Stimulated activated CD8-positive, alpha-beta memory T cell treated with anti-CD3 and anti-CD28 coated beads, Interleukin-7, amount 100 ng/mL, for 1 hour (primary cell): ENCODE data around the gene CCDC183.
"Not testable (repeated sequence)": the region's sequence is repeated elsewhere in the genome, so short reads cannot be mapped to it uniquely, and the experiment has no call there.

ENCODE experiments used
- DNase-seq, 2 donors: peaks; one replicate each; pipeline ENCODE4 v3.0.0-alpha.2; 2020; ENCODE audit warnings: low read depth in 2 of 2

The CCDC183 gene

DNA sequence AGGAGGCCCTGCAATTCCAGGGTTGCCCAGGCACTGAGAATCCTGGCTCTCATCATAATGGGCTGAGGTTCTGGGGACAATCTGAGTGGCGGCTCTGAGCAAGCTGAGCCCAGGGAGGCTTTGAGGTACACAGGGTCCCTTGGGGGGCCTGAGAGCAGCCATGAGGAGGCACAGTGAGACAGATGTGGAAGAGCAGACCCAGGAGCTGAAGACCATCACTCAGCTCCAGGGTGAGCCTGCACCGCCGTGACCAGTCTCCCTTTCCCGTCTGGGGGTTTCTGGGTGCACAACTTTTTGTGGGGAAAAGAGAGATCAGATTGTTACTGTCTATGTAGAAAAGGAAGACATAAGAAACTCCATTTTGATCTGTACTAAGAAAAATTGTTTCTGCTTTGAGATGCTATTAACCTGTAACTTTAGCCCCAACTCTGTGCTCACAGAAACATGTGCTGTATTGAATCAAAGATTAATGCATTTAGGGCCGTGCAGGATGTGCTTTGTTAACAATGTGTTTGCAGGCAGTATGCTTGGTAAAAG, at the start of gene CCDC183:
CCDC183 (plus strand) TSS at position 101 of the 537 bp plus-strand sequence; CDS start at position 161, 60 bp downstream.
- DNase-seq, result no peak

DNA sequence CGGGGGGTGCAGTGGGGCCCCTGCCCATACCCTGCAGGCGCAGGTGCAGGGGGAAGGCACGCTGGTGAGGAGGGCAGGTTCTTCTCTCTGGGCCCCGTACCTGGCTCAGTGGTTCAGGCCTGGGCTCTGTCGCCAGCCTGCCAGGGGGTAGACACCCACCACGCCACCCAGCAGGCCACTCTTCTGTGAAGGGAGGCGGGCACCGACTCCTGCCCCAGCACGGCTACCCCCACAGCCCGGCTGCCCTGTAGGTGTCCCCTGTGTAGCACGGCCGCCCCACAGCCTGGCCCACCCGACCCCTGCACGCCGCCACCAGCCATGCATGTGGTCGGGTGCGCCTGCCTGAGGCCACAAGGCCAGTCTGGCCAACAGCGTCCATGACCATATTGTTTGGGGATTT, 49.5 kb upstream of the CCDC183 start:
- DNase-seq, result no peak

DNA sequence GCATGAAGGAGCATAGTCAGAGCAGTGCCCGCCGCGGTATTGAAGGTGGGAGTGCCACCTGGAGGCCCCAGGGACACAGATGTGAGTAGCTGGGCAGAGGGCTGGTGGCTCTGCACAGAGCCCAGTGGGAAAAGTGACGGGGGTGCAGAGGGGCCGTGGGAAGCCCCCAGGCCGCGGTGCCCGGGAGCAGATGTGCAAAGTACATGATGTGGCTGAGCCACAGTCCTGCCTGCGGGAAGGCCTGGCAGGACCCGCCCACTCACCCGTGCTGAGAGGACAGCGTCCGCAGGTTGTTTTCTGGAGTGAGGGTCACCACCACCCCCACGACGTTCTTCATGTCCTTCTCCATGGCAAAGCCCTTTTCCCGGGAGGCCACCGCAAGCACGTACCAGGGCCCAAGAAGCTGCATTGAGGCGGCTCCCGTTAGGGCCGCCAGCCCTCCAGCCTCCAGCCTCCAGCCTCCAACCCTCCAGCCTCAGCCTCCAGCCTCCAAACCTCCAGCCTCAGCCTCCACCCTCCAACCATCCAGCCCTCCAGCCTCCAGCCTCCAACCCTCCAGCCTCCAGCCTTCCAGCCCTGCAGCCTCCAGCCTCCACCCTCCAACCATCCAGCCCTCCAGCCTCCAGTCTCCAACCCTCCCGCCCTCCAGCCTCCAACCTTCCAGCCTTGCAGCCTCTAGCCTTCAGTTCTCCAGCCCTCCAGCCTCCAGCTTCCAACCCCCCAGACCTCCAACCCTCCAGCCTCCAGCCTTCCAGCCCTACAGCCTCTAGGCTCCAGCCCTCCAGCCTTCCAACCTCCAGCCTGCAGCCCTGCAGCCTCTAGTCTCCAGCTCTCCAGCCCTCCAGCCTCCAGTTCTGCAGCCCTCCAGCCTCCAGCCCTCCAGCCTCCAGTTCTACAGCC, 48.7 kb upstream of the CCDC183 start:
- DNase-seq, result no peak

DNA sequence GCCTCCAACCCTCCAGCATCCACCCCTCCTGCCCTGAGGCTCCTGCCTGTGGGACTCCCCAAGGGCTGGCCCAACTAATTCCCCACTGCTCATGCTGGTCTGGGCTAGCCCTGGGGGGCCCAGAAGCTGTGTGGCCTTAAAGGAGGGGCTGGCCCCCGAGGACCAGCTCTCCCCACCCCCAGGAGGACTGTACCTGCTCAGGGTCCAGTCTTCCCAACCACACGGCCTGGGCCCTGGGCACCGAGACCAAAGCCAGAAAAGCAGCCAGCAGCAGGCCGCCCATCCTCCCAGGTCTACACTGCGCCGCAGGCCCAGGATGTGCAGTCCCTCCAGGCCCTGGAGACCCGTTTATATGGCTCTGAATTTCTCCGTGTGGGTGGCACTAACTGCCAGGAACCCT, 47.9 kb upstream of the CCDC183 start, which contains the start of gene LCN6:
LCN6 (minus strand) TSS at position 325 of the 400 bp plus-strand sequence; CDS start at position 283, 42 bp downstream.
- DNase-seq, result no peak

DNA sequence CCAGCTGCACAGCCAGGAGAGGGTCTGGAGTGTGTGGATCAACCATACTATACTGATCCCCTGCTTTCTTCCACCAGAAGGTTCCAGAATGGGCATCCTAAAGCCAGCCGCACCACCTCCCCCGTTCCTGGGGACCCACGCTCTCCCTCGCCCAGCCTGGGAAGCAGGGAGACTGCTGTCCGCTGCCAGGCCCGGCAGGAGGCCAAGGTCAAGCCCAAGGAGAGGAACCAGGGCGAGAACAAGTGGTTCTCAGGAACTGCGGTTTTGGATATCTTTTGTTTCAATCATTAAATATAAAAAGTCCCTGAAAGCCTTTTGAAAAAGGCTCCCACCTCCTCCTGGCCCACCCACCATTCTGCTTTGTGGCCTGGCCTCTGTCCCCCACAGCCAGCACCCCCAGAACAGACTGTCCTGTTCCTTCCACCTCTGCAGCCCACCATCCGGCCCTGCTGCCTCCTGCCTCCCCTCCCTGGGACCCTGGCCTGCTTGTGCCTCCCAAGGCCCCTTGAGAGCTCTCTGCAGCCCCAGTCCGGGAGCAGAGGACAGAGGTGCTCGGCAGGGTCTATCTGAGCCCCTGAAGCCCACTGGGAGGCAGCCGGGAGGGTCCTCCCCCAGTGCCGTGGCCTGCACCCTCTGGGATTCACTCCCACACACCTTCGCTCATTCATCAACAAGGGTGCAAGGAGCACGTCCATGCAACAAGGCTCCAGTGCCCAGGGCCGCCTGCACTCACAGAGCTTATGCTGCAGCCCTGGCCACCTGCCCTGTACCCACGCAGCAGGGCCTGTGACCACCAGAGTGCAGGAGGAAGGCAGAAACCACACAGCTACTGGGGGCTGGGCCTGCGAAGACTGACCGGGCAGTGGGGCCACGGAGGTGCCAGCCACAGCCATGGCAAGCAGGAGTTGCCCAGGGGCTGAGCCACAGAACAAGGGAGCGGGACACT, 47.2 kb upstream of the CCDC183 start:
- no peak for DNase-seq

DNA sequence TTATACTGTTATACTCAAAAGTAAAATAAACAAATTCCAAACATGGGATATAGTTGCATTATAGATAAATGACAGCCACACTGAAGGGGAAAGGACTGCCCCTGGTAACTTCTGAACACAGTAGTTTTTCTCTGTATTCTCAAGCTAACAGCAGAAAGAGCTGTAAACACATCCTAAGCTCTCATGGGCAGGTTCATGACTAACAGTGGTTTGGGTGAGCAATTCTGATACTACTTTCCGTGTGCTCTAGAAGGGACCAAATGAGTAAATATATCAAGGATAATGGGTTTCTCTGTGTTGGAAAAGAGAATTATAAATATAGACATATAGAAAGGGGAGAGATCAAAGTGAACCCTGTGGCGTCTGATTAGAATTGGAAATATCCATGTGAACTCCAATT, 45.6 kb upstream of the CCDC183 start:
- no peak for DNase-seq

DNA sequence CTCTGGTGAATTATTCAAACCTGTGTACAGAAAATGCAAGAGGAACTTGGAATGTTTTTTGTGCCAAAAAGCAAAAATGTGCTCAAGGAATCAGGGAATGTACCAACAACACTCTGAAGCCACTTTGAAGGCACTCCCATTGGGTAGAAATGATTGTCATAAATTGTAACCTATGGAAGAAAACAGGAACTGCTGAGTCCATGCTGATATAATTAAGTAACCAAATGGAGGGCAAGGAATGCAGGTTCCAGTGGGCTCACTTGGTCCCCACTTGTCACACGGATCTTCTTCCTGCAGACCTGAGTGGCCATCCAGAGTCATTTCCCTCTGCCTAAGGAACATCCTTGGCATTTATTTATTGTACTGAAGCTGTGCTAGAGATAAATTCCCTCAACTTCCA, 44.9 kb upstream of the CCDC183 start:
- no peak for DNase-seq

DNA sequence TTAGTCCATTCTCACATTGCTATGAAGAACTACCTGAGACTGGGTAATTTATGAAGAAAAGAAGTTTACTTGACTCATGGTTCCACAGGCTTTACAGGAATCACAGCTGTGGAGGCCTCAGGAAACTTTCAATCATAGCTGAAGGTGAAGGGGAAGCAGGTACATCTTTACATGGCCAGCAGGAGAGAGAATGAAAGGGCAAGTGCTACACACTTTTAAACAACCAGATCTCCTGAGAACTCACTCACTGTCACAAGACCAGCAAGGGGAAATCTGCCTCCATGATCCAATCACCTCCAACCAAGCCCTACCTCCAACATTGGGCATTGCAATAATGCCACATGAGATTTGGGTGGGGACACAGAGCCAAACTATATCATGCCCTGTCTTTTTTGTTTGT, 44.3 kb upstream of the CCDC183 start:
- DNase-seq, result no peak

DNA sequence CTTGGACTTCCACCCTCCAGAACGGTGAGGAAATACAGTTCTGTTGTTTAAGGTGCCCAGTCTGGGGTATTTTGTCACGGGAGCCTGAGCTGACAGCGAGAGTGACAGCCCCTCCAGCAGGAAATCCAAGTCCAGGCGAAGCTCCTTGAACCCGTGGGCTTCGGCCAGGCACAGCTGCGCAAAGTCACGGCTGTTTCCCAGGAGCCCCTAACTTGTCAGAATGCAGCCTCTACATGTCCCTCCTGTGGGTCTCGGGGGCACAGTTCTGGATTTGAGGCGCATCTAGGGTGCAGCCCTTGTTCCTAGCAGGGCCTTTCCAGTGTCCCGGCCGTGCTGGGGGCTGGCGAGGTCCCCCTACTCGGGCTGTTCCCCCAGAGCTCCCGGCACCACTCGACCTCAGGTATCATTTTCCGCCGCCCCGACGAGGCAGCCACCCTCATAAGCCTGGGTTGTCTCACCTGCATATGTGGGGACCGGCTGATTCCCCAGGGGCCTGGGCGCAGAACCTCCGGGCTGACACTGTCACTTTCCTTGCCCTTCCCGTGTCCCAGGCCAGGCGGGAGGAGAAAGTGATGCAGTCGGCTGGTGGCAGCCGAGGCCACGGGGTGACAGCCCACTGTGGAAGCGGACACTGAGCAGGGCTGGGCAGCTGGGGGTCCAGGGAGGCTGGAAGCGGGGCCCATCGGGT, 42.6 kb upstream of the CCDC183 start:
- DNase-seq, result no peak

DNA sequence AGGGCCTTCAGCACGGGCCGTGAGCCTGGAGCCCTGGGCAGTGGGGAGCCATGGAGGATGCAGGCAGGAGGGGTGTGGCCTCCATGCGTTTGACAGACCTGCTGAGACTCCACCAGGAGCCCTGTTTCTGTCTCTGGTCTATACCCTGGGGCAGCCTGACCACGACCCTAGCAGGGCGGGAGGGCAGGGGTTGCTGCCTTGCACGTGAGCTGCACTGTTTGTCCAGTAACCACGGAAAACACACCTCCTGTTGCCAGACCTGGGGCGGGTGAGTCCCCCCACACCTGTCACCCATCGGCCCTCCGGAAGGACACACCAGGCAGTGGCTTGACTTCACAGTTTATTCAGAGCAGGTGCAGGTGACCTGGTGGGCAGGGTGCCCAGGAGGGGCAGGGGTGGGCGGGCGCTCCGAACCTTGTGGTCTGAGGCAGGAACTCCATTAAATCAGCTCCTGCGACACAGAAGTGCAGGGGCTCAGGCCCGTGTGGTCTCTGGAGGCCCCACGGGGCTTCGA, 42.0 kb upstream of the CCDC183 start:
- DNase-seq, result no peak

DNA sequence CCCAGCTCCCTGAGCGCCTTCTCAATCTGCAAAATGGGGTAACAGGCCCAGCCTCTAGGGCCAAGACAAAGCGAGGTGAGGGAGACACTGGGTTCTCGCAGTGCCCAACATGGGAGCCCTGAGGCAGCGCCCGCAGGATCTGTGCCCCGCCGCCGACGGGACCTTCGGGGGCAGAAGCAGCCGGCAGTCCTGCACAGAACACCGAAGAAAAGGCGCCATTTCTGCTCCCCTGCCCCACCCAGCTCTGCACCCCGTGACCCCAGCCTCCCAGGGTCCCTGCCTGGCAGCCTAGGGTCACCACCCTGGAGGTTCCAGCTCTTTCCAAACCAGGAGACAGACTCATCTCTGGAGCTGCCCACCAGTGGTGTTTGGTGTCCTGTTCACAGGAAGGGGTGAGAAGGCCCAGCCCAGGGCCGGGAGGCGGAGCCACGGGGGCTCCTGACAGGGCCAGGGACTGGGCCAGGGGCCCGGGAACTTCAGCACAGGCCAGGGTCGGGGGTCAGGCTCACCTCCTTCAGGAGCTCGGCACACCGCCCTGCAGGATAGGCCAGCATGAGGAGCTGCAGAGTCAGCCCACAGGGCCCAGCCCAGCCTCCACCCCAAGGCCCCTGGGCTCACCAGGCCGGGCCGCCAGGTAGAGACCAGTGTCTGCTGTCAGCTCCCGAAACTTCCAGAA, 41.4 kb upstream of the CCDC183 start:
- DNase-seq, result no peak

DNA sequence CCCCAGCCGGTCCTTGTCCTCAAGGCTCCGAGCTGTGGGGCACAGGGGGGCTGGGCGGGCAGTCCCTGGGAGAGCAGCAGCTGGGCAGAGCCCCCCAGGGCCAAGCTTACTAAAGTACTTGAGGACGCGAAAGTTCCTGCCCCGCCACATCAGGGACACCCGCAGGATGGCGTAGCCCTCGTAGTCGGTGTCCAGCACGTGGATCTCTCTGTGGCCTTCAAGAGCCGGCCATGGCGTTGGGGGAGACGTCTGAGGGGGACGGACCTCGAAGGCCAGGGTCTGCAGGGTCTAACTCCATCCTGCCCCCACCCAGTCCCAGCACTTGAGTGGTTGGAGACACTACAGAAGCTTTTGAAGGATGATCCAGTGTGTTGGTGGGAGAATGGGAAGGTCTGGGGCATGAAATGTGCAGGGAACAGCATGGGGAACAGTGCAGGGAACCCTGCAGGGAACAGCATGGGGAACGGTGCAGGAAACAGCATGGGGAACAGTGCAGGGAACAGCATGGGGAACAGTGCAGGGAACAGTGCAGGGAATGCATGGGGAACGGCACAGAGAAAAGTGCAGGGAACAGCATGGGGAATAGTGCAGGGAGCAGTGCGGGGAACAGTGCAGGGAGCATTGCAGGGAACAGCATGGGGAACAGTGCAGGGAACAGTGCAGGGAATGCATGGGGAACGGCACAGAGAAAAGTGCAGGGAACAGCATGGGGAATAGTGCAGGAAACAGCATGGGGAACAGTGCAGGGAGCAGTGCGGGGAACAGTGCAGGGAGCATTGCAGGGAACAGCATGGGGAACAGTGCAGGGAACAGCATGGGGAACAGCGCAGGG, 40.6 kb upstream of the CCDC183 start:
- DNase-seq, result not testable (repeated sequence)

DNA sequence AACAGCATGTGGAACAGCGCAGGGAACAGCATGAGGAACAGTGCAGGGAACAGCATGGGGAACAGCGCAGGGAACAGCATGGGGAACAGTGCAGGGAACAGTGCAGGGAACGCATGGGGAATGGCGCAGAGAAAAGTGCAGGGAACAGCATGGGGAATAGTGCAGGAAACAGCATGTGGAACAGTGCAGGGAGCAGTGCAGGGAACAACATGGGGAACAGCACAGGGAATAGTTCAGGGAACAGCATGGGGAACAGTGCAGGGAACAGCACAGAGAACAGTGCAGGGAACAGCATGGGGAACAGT, 40.1 kb upstream of the CCDC183 start:
- DNase-seq, result no peak

DNA sequence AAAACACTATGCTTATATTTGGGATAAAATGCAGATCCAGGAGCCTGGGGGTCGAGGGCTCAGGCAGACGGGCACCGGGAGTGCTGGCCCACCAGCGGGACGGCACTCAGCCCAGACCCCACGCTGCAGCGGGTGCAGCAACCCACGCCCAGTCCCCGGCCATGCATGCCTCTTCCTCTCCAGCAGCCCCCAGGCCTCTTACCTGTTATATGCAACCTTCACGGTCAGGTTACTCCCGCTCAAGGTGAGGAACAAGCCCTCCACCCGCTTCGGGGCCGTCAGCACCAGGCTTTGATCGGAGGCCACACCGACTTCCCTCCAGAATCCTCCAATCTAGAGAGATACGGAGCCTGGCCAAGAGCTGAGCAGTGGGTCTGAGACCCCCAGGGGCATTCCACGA, 39.3 kb upstream of the CCDC183 start:
- no peak for DNase-seq

DNA sequence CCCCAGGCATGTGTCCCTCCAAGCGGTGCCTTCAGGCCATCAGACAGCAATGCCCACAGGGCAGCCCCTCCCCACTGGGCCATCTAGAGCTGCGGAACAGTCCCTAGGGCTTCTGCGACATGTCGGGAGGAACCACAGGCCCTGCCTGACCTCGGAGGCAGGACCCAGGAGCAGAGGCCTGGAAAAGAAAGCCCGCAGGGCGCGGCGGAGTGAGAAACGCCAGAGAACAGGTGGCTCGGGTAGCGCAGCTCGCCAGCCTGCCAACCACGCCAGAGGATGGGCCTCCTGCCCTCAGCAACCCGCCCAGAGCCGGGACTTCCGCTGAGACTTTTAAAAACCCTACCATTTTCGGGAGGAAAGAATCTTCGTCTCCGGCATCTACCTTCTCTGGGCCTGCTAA, 38.8 kb upstream of the CCDC183 start:
- DNase-seq, result no peak

DNA sequence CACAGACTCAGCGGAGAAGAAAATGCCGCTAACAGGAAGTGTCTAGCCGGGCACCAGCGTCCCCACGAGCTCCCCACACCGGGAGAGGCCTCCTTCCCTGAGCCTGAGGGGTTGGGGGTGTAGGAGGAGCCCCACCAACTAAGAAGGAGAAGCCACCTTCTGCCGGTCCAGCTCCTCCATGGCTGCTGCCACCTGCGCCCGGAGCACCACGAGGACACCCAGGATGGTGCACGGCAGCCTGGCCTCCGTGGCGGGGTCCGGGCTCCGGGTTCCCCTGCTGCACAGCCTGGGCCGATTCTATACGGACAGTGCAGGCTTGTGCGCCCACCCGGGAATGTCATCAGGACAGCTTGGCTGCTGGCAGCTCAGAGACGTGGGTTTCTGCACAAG, 38.4 kb upstream of the CCDC183 start:
- DNase-seq, result no peak

DNA sequence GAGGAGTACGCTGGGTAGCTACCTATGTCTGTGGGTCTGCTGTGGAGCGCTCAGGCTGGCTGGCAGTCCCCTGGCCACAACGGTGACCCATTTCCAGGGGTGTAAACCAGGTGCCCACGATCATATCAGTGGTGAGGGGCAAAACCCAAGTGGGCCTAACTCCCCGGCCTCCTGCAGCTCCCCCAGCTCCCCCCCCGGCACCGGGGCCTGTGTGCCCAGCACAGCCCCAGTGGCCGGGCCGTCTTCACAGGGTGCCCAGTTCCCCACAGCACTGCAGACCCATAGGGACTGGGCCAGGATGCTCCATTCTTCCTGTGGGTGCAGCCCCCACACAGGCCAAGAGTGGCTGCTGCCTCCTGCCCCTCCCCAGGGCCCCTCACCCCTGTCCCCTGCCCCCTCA, 37.1 kb upstream of the CCDC183 start:
- DNase-seq, result no peak

DNA sequence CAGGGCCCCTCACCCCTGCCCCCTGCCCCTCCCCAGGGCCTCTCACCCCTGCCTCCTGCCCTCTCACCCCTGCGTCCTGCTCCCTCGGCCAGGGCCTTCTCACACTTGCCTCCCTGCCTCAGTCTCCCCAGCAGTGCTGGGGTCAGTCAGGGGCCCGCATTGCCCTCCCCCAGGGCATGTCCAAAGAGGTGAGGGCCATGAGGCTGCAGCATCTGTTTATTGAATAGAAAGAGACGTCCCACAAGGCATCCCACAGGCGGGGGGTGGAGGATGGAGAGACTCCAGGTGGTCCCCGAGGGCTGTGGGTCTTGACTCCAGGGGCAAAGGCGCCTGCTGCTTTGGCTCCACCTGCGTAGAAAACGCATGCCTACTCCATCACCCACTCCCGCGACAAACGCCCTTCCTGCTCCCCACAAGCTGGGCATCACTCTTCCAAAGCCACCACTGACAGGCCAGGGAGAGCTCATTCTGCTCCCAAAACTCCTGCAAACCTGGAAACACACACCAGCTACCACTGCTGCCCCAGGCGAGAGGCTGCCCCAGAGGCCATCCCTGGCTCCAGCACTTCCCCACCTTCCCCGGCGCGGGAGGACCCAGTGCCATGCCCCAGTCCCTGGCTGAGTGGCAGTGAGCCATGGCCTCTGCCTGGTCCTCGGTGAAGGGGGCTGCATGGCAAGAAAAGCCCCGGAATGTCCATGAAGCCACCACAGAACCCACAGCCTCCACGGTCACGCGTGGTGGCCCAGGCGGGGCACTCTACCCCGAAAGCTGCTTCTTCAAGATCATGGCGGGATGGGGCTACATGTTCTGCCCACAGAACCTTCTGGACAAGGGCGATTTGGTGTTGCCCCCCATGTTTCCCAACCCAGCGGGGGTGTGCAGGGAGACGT, 36.5 kb upstream of the CCDC183 start:
- DNase-seq, result no peak

DNA sequence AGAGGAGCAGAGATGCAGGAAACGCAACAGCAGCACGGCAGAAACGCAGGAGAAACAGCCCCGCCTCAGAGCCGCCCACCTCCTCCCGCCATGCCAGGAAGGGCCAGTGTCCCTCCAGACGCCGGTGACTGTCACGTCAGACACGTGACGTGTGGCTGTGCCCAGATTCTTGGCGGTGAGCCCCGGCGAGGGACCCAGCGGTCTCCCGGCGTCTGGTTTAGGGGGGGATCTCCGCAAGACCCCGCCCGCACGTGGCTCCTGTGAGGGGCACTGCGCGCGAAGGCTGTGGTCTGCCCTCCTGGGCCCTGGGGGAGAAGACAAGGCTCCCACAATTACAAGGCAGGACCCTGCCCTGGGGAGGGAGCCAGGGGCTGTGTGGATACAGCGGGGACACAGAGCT, 35.7 kb upstream of the CCDC183 start:
- DNase-seq, result no peak
